Gastrocnemius medialis (tissue), 4 donors: ENCODE measurements around the gene SAMD8. TPM values are rescaled to one million over a fixed set of nuclear protein-coding genes. Genes with fewer than 3 reads are reported as not detected.
A peak's percentile ranks its signal among the peaks of the same experiment; 100 is the strongest.

Experiments
- ATAC-seq, 2 donors: fragments of 150-250 bp; one replicate each; pipeline ENCODE4 v1.9.1; 2016
- DNase-seq, 2 donors: peaks; one replicate each; pipeline ENCODE4 v3.0.0-alpha.2; 2019
- H3K27ac ChIP-seq, 4 donors: fragments of 200-600 bp; sonication (generic); 1 replicate in 1 of 4; 2 replicates in 3 of 4; pipeline ENCODE4 v1.5.1; 2016 to 2018; ENCODE audit warnings: mild to moderate bottlenecking in 2 of 4, moderate library complexity in 1 of 4
- H3K27me3 ChIP-seq, 3 donors: fragments of 200-600 bp; sonication (generic) in 2 of 3; 1 replicate in 1 of 3; 2 replicates in 2 of 3; pipeline versions ENCODE4 v1.5.1 to v1.6.0; 2016 to 2019; ENCODE audit warnings: mild to moderate bottlenecking in 1 of 3, moderate library complexity in 1 of 3
- H3K36me3 ChIP-seq, 2 donors: fragments of 200-600 bp; sonication (generic) in 1 of 2; one replicate each; pipeline ENCODE4 v1.5.1; 2017 to 2018
- H3K4me1 ChIP-seq, 2 donors: fragments of 200-600 bp; sonication (generic) in 1 of 2; one replicate each; pipeline ENCODE4 v1.5.1; 2016 to 2017; ENCODE audit warnings: mild to moderate bottlenecking in 2 of 2
- H3K4me3 ChIP-seq, 4 donors: fragments of 200-600 bp; sonication (generic) in 3 of 4; 1 replicate in 1 of 4; 2 replicates in 3 of 4; pipeline ENCODE4 v1.5.1; 2016 to 2019; ENCODE audit warnings: mild to moderate bottlenecking in 2 of 4
- H3K9me3 ChIP-seq, 3 donors: fragments of 200-600 bp; sonication (generic) in 2 of 3; 1 replicate in 1 of 3; 2 replicates in 2 of 3; pipeline ENCODE4 v1.5.1; 2016 to 2019
- POLR2A ChIP-seq, 2 donors: fragments of 450-650 bp; IDR thresholded peaks; one replicate each; pipeline ENCODE4 v1.6.1; 2017; ENCODE audit warnings: antibody characterized with exemption in 2 of 2, mild to moderate bottlenecking in 2 of 2, moderate library complexity in 2 of 2
- in situ Hi-C, 4 donors: fragments of 200-750 bp; cut with MboI; loops; one replicate each; pipeline versions ENCODE4 v1.15.0 to v1.8.0; 2017; ENCODE audit warnings: low sequenced_read_pairs in 4 of 4
- intact Hi-C: fragments of 100-400 bp; cut with DNase I; formaldehyde crosslinking; loops from one replicate; pipeline ENCODE4 v1.15.1; 2023; ENCODE audit warnings: low total_unique reads
- total RNA-seq, 4 donors: library from RNA; depleted of rRNA; stranded (reverse); fragments of >200 nt; gene quantifications; one replicate each; pipeline versions ENCODE4 v1.1.0 to v1.2.3, GENCODE V29; 2016
- TF ChIP-seq, protein P1 (sequence below), 5 experiments: fragments of 450-650 bp in 3 of 5; fragments of 200-600 bp in 2 of 5; sonication (generic) in 2 of 5; IDR thresholded peaks in 4 of 5; conservative IDR thresholded peaks in 1 of 5; 1 replicate in 4 of 5; 2 replicates in 1 of 5; pipeline ENCODE4 v1.5.1; 2016 to 2019; ENCODE audit warnings: antibody characterized with exemption in 5 of 5, mild to moderate bottlenecking in 3 of 5, moderate library complexity in 3 of 5

Gene SAMD8
- total RNA-seq, 4 donors from 2014 or later, result 46.2 to 125 (median 68.9) TPM

DNA sequence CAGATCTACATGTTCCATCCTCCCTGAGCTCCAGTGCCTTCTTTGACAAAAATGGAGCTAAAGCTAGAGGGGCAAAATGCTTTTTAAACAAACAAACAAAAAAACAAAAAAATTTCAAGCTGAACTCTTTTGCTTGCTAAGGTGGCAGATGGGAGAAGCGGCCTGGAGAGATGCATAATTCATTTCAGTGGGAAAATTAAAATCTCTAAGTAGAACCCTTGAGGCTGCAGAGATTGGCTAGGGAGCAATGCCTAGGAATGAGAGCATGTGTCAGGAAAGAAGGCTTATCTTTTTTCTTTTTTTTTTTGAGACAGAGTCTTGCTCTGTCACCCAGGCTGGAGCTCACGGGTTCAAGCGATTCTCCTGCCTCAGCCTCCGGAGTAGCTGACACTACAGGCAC is 46.4 kb upstream of the SAMD8 start:
- Histone ChIP-seq H3K27me3 (no peaks in the 10 kb centered on the region), H3K4me1 (peaks cover 8 to 10% of the 10 kb centered on the region in 2 donors), H3K27ac (peak overlapping the region in 2 of 4 donors; percentile 9 to 51), H3K9me3 (no peaks in the 10 kb centered on the region), H3K36me3 (no peaks in the 10 kb centered on the region), H3K4me3 (no peak overlapping the region)
- TF ChIP-seq, protein P1, sequence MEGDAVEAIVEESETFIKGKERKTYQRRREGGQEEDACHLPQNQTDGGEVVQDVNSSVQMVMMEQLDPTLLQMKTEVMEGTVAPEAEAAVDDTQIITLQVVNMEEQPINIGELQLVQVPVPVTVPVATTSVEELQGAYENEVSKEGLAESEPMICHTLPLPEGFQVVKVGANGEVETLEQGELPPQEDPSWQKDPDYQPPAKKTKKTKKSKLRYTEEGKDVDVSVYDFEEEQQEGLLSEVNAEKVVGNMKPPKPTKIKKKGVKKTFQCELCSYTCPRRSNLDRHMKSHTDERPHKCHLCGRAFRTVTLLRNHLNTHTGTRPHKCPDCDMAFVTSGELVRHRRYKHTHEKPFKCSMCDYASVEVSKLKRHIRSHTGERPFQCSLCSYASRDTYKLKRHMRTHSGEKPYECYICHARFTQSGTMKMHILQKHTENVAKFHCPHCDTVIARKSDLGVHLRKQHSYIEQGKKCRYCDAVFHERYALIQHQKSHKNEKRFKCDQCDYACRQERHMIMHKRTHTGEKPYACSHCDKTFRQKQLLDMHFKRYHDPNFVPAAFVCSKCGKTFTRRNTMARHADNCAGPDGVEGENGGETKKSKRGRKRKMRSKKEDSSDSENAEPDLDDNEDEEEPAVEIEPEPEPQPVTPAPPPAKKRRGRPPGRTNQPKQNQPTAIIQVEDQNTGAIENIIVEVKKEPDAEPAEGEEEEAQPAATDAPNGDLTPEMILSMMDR (IDR thresholded peaks at IDR 0.05 in 4 of 5, conservative IDR thresholded peaks at IDR 0.05 in 1 of 5), result no peak
- no peak for TF ChIP-seq POLR2A (IDR thresholded peaks at IDR 0.05)
- in situ Hi-C loops, result no loop called here
- ATAC-seq (no peak), DNase-seq (no peak)
- intact Hi-C loops, result no loop called here

DNA sequence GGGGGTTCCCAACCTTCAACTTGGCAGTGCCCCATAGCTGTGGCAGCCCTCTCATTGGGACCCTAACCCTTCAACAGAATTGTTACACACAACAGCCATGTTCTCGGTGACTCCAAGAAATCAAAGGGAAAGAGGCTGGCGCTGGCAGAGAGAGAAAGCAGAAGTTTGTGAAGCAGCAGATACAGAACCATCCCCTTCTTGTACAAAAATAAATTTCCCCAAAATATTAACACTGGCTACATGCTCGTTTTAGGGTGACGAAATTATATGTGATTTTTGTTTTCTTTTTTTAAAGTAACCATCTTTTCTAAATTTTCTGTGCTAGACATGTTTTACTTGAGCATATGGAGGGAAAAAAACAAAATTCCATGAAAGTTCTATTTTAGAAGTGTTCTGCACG is 45.2 kb upstream of the SAMD8 start:
- intact Hi-C loops, result no loop called here
- ATAC-seq, result no peak

DNA sequence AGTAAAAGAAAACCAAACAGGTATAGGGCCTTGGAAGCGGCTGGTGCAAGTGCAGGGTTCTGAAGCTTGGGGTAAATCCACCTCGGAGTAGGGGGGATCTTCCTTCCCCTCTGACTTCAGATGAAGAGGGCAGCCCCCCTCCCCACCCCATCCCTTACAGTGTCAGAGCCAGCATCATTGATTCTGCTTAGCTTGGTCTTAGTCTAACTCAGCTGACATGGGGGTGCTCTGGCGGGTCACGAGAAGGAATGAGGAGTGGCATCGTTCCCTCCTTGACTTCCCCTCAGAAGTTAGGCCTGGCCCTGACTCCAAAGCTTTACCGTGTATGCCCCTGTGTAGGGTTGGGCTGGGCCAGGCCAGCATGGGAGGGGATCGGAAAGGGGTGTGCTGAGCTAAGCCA is 44.2 kb upstream of the SAMD8 start:
- H3K27ac ChIP-seq, result peak overlapping the region in 1 of 4 donors; percentile 11
- no peaks in the 10 kb centered on the region for H3K9me3 ChIP-seq
- in situ Hi-C loops, result no loop called here
- no peak for TF ChIP-seq POLR2A (IDR thresholded peaks at IDR 0.05)
- TF ChIP-seq, protein P1 (IDR thresholded peaks at IDR 0.05 in 4 of 5, conservative IDR thresholded peaks at IDR 0.05 in 1 of 5), result no peak
- H3K36me3 ChIP-seq, result no peaks in the 10 kb centered on the region
- no peak for ATAC-seq
- no peak overlapping the region for H3K4me3 ChIP-seq
- DNase-seq, result no peak
- H3K4me1 ChIP-seq, result peaks cover 25 to 27% of the 10 kb centered on the region in 2 donors
- H3K27me3 ChIP-seq, result no peaks in the 10 kb centered on the region
- intact Hi-C loops, result no loop called here

More for the DNA sequence above, 45.2 kb upstream of the SAMD8 start:
- peaks cover 19 to 22% of the 10 kb centered on the region in 2 donors for H3K4me1 ChIP-seq
- H3K4me3 ChIP-seq, result no peak overlapping the region
- in situ Hi-C loops, result no loop called here
- peak overlapping the region in 1 of 4 donors; percentile 11 for H3K27ac ChIP-seq
- H3K27me3 ChIP-seq, result no peaks in the 10 kb centered on the region
- H3K36me3 ChIP-seq, result no peaks in the 10 kb centered on the region
- no peak for DNase-seq
- no peaks in the 10 kb centered on the region for H3K9me3 ChIP-seq
- TF ChIP-seq POLR2A (IDR thresholded peaks at IDR 0.05), result no peak

DNA sequence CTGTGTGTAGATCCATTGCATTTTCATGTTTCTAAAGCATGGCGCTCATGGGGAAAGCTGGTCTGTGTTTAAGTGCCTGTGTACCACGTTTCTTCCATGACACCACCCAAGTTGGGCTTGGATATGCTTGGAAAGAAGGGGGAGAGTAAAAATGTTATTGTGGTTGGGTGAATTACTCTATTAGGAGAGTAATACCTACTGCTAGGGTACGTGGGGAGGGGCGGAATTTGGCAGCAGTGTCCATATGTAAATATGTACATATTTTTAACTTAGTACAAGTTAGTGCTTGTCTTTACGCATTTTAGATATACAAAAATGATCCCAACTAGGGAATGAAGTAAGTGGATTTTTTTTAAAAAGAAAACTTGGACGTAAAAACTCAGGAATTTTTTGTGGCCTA is 42.9 kb upstream of the SAMD8 start:
- Histone ChIP-seq H3K27me3 (no peaks in the 10 kb centered on the region), H3K4me1 (peaks cover 30 to 34% of the 10 kb centered on the region in 2 donors), H3K4me3 (no peak overlapping the region), H3K36me3 (no peaks in the 10 kb centered on the region), H3K27ac (peak overlapping the region in 1 of 4 donors; percentile 15), H3K9me3 (no peaks in the 10 kb centered on the region)
- TF ChIP-seq, protein P1 (IDR thresholded peaks at IDR 0.05 in 4 of 5, conservative IDR thresholded peaks at IDR 0.05 in 1 of 5), result no peak
- no peak for TF ChIP-seq POLR2A (IDR thresholded peaks at IDR 0.05)
- in situ Hi-C loops (no loop called here), intact Hi-C loops (no loop called here)
- ATAC-seq (no peak), DNase-seq (no peak)

DNA sequence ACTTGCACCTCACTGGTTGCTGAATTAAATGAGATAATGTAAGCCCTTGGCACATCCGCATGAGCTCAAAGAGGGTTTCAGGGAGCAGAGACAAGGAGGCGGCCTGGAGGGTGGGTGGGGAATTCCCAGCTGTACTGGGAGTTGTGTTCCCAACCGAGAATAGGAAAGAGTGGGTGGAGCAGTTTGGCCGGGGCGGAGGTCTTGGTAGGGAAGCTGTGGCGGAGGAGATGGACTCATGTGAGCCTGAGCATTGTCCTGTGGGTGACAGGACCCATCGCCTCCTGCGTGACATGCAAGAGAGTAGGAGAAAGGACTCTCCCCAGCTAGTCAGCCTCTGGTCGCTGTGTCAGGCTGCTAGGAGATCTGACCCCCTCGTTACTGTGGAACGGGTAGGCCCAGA is 41.0 kb upstream of the SAMD8 start:
- no peak for DNase-seq
- H3K27me3 ChIP-seq, result no peaks in the 10 kb centered on the region
- peak overlapping the region; percentile 79 to 96 (median 91) for H3K27ac ChIP-seq
- ATAC-seq, result no peak
- H3K9me3 ChIP-seq, result no peaks in the 10 kb centered on the region
- TF ChIP-seq, protein P1 (IDR thresholded peaks at IDR 0.05 in 4 of 5, conservative IDR thresholded peaks at IDR 0.05 in 1 of 5), result no peak
- no peak for TF ChIP-seq POLR2A (IDR thresholded peaks at IDR 0.05)
- in situ Hi-C loops (no loop called here), intact Hi-C loops (no loop called here)
- peaks cover 27 to 35% of the 10 kb centered on the region in 2 donors for H3K4me1 ChIP-seq
- H3K36me3 ChIP-seq, result no peaks in the 10 kb centered on the region
- no peak overlapping the region for H3K4me3 ChIP-seq
